Stimulated activated naive CD8-positive, alpha-beta T cell treated with anti-CD3 and anti-CD28 coated beads, Interleukin-15, Interleukin-2, amounts not matched to agents 100 ng/mL and 50 ng/mL, for 24 hours (primary cell): ENCODE results near the gene CFHR3.
"Not testable (repeated sequence)": the region's sequence is repeated elsewhere in the genome, so short reads cannot be mapped to it uniquely, and the experiment has no call there.

ENCODE experiments used
- H3K27ac Mint-ChIP-seq: one replicate; pipeline ENCODE4 v1.8.0; 2021; ENCODE audit warnings: mild to moderate bottlenecking, mixed read lengths
- H3K27me3 Mint-ChIP-seq: one replicate; pipeline ENCODE4 v1.8.0; 2021; ENCODE audit warnings: mixed read lengths
- H3K36me3 Mint-ChIP-seq: one replicate; pipeline ENCODE4 v1.8.0; 2021; ENCODE audit warnings: low read depth, mixed read lengths
- H3K4me1 Mint-ChIP-seq: one replicate; pipeline ENCODE4 v1.8.0; 2021; ENCODE audit warnings: low read depth, mixed read lengths
- H3K4me3 Mint-ChIP-seq: one replicate; pipeline ENCODE4 v1.8.0; 2021; ENCODE audit warnings: mild to moderate bottlenecking, mixed read lengths
- H3K9me3 Mint-ChIP-seq: one replicate; pipeline ENCODE4 v1.8.0; 2021; ENCODE audit warnings: mixed read lengths

CFHR3 gene

GRCh38 chr1:196774603-196775002 lies at the start of gene CFHR3:
Gene CFHR3, plus strand, starts transcription at chr1:196774840. Its CDS starts 47 bp downstream, at chr1:196774887.
- Mint-ChIP-seq H3K27ac (no peak within 1 kb of the TSS), H3K4me1 (no peaks in the 10 kb centered on the region), H3K9me3 (no peaks in the 10 kb centered on the region), H3K36me3 (no peaks in the 10 kb centered on the region), H3K27me3 (no peaks in the 10 kb centered on the region), H3K4me3 (no peak within 1 kb of the TSS)

- Mint-ChIP-seq H3K27me3 (peaks cover 3% of the 10 kb centered on the region), H3K4me1 (no peaks in the 10 kb centered on the region), H3K9me3 (peaks cover 8% of the 10 kb centered on the region), H3K4me3 (no peak overlapping the region), H3K36me3 (no peaks in the 10 kb centered on the region), H3K27ac (no peak overlapping the region)
Observed at GRCh38 chr1:196732526-196732925, 42.1 kb upstream of the CFHR3 start.

- H3K36me3 Mint-ChIP-seq, result no peaks in the 10 kb centered on the region
- peaks cover 8% of the 10 kb centered on the region for H3K9me3 Mint-ChIP-seq
- H3K4me1 Mint-ChIP-seq, result no peaks in the 10 kb centered on the region
- no peak overlapping the region for H3K27ac Mint-ChIP-seq
- H3K27me3 Mint-ChIP-seq, result peaks cover 3% of the 10 kb centered on the region
- no peak overlapping the region for H3K4me3 Mint-ChIP-seq
Observed at GRCh38 chr1:196733091-196733970, 41.3 kb upstream of the CFHR3 start.

GRCh38 chr1:196734006-196734405 lies 40.6 kb upstream of the CFHR3 start:
- Mint-ChIP-seq H3K9me3 (peaks cover 8% of the 10 kb centered on the region), H3K4me1 (no peaks in the 10 kb centered on the region), H3K27ac (no peak overlapping the region), H3K4me3 (no peak overlapping the region), H3K27me3 (peaks cover 3% of the 10 kb centered on the region), H3K36me3 (no peaks in the 10 kb centered on the region)

DNA sequence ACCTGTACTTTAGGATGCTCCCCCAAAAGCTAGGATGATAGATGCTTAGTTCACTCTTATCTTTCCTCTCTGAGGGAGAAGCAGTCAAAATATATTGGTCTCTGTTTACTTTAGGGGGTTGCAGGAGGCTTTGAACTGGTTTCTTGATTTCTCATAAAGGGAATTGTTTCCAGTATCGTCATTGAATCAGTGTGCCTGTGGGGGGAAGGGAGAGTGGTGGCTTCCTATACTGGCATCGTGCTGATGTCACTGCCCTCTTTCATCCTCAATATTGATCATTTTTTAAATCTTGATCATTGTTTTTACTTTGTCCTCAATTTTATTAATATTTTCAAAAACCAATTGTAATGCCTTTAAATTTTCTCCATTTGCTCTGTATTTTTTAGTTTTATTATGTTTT lies 40.2 kb upstream of the CFHR3 start:
- H3K27me3 Mint-ChIP-seq, result peaks cover 3% of the 10 kb centered on the region
- no peaks in the 10 kb centered on the region for H3K36me3 Mint-ChIP-seq
- H3K9me3 Mint-ChIP-seq, result peaks cover 8% of the 10 kb centered on the region
- H3K4me3 Mint-ChIP-seq, result no peak overlapping the region
- H3K27ac Mint-ChIP-seq, result no peak overlapping the region
- no peaks in the 10 kb centered on the region for H3K4me1 Mint-ChIP-seq

GRCh38 chr1:196738730-196739129 lies 35.9 kb upstream of the CFHR3 start:
- Mint-ChIP-seq H3K36me3 (no peaks in the 10 kb centered on the region), H3K4me3 (no peak overlapping the region), H3K27ac (no peak overlapping the region)

DNA sequence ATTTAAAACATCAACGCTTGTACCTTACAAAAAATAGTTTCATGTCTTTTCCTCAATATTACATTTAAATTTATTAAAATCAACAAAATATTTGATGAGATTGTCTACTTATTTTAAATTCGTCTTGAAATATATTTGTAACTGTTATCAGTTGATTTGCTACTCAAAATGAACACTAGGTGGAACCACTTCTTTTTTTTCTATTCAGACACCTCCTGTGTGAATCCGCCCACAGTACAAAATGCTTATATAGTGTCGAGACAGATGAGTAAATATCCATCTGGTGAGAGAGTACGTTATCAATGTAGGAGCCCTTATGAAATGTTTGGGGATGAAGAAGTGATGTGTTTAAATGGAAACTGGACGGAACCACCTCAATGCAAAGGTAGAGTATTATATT lies 31.4 kb upstream of the CFHR3 start:
- not testable (repeated sequence) for H3K36me3 Mint-ChIP-seq, H3K27ac Mint-ChIP-seq, H3K4me1 Mint-ChIP-seq, H3K4me3 Mint-ChIP-seq, H3K9me3 Mint-ChIP-seq, H3K27me3 Mint-ChIP-seq

More at GRCh38 chr1:196738730-196739129, 35.9 kb upstream of the CFHR3 start:
- H3K27me3 Mint-ChIP-seq, result no peaks in the 10 kb centered on the region
- peaks cover 7% of the 10 kb centered on the region for H3K9me3 Mint-ChIP-seq
- H3K4me1 Mint-ChIP-seq, result no peaks in the 10 kb centered on the region

DNA sequence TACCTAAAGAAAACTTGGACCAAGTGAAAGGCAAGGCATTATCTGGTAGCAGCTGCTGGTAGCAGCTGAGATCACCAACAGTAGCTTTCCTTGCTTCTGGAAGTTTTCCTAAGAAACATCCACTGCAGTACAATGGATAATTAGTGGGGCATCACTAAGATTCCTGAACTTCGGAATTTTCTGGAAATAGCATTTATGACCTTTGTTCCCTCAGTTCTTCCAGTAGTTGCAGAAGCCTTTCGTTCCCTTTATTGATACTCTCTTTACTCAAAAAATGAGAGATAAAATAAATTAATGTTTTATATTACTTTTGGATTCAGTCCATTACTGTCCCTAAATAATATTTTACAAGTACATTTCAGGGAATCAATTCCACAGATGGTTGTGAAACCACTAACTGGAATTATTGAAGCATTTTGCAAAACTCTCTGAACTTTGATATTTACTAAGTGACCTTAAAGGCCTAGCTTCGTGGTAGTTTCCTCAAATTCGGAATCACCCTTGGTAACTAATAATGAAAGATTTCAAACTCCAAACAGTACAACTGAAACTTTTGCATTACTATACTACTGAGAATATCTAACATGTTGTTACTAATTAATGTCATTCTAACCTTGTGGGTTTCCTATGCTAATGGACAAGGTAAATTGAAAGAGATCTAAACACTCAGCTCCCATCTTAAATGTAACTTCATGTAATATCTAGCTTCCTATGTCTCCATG lies 9.5 kb upstream of the CFHR3 start:
- not testable (repeated sequence) for H3K27me3 Mint-ChIP-seq, H3K27ac Mint-ChIP-seq, H3K4me1 Mint-ChIP-seq, H3K36me3 Mint-ChIP-seq, H3K9me3 Mint-ChIP-seq, H3K4me3 Mint-ChIP-seq

- not testable (repeated sequence) for H3K4me1 Mint-ChIP-seq, H3K4me3 Mint-ChIP-seq, H3K27me3 Mint-ChIP-seq, H3K27ac Mint-ChIP-seq, H3K36me3 Mint-ChIP-seq, H3K9me3 Mint-ChIP-seq
Observed at GRCh38 chr1:196769823-196770222, 4.8 kb upstream of the CFHR3 start.

DNA sequence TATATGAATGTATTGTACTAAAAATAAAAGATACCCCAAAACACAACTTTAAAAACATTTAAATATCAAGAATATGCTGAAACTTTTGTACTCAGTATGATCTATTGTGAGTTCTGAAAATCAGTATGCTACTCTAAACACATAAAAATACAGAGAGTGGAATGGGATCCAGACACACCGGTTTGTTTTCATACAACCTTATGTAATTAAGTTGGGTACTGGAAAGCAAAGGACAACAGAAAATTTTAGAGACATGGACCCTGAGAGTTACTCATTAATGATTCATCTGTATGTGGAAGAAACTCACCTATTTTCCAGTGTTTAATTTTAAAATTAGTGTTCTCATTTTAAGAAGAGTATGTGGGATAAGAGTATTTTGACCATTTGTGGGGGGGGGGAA lies 927 bp upstream of the CFHR3 start:
- H3K9me3 Mint-ChIP-seq, result no peaks in the 10 kb centered on the region
- no peaks in the 10 kb centered on the region for H3K27me3 Mint-ChIP-seq
- H3K27ac Mint-ChIP-seq, result no peak overlapping the region
- H3K4me1 Mint-ChIP-seq, result no peaks in the 10 kb centered on the region
- H3K36me3 Mint-ChIP-seq, result no peaks in the 10 kb centered on the region
- H3K4me3 Mint-ChIP-seq, result no peak overlapping the region

DNA sequence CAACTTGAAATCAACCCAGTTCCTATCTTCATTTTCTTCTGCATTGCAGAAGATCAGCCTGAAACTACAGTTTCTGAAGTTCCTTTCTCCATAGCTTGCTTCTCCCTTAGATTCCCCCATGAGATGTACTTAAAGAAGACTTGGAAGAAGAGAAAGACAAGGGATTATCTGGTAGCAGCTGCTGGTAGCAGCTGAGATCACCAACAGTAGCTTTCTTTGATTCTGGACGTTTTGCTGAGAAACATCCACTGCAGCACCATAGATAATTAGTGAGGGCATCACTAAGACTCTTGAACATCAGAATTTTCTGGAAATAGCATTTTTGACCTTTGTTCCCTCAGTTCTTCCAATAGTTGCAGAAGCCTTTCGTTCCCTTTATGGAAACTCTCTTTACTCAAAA lies 465 bp upstream of the CFHR3 start:
- Mint-ChIP-seq H3K9me3 (no peaks in the 10 kb centered on the region), H3K27me3 (no peaks in the 10 kb centered on the region), H3K36me3 (no peaks in the 10 kb centered on the region), H3K27ac (no peak overlapping the region), H3K4me3 (no peak overlapping the region), H3K4me1 (no peaks in the 10 kb centered on the region)

DNA sequence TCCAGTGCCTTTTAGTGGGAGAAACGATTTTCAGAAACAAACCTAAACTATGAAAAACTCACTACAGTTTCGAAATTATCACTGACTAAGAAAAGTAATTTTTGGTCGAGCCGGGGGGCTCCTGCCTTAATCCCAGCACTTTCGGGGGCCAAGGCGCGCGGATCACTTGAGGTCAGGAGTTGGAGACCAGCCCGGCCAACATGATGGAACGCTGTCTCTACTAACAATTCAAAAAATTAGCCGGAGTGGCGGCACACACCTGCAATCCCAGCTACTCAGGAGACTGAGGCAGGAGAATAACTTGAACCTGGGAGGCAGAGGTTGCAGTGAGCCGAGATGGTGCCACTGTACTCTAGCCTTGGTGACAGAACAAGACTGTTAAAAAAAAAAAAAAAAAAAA lies 3.0 kb downstream of the CFHR3 start:
- H3K36me3 Mint-ChIP-seq, result no peaks in the 10 kb centered on the region
- no peak overlapping the region for H3K4me3 Mint-ChIP-seq
- H3K4me1 Mint-ChIP-seq, result no peaks in the 10 kb centered on the region
- no peaks in the 10 kb centered on the region for H3K9me3 Mint-ChIP-seq
- H3K27me3 Mint-ChIP-seq, result no peaks in the 10 kb centered on the region
- H3K27ac Mint-ChIP-seq, result no peak overlapping the region

- Mint-ChIP-seq H3K27ac (no peak overlapping the region), H3K36me3 (no peaks in the 10 kb centered on the region), H3K9me3 (no peaks in the 10 kb centered on the region), H3K4me3 (no peak overlapping the region), H3K4me1 (no peaks in the 10 kb centered on the region), H3K27me3 (no peaks in the 10 kb centered on the region)
Observed at GRCh38 chr1:196779093-196779492, 4.5 kb downstream of the CFHR3 start.

GRCh38 chr1:196791252-196791651 lies 16.6 kb downstream of the CFHR3 start:
- not testable (repeated sequence) for H3K4me1 Mint-ChIP-seq, H3K27ac Mint-ChIP-seq, H3K9me3 Mint-ChIP-seq

GRCh38 chr1:196794103-196794502 lies 19.5 kb downstream of the CFHR3 start:
- not testable (repeated sequence) for H3K4me3 Mint-ChIP-seq, H3K36me3 Mint-ChIP-seq, H3K4me1 Mint-ChIP-seq, H3K27me3 Mint-ChIP-seq, H3K27ac Mint-ChIP-seq, H3K9me3 Mint-ChIP-seq

More at GRCh38 chr1:196791252-196791651, 16.6 kb downstream of the CFHR3 start:
- not testable (repeated sequence) for H3K27me3 Mint-ChIP-seq, H3K4me3 Mint-ChIP-seq, H3K36me3 Mint-ChIP-seq
